Caco-2 (cell line): ENCODE measurements around the gene NFIL3. TPM values are rescaled to one million over a fixed set of nuclear protein-coding genes. Genes with fewer than 3 reads are reported as not detected.

Experiments used
- BruUV-seq: library from RNA; stranded (reverse); fragments of 400-500 nt; replicated peaks from 2 replicates; lab custom pipeline; 2021; lab: Mats Ljungman, UMichigan
- CTCF ChIA-PET: fragments of 300-600 bp; sonication (Branson Sonifier 250); formaldehyde crosslinking; loops from one replicate; lab custom pipeline; 2022; ENCODE audit warnings: antibody characterized with exemption; lab: Charles Lee
- POLR2A ChIA-PET: fragments of 300-600 bp; sonication (Branson Sonifier 250); formaldehyde crosslinking; loops from one replicate; lab custom pipeline; 2022; ENCODE audit warnings: antibody characterized with exemption; lab: Charles Lee
- DNase-seq, 2 experiments: peaks; one replicate each; pipeline versions ENCODE4 v3.0.0 to v3.0.0-alpha.2; 2020 to 2022
- H3K27me3 ChIP-seq: replicated peaks from 2 replicates; pipeline ENCODE4 v1.6.0; 2011; ENCODE audit warnings: low read length; ENCODE audit not compliant: control insufficient read depth, insufficient read depth
- H3K36me3 ChIP-seq: 2 replicates; pipeline ENCODE4 v1.5.1; 2011; ENCODE audit warnings: low read length; ENCODE audit not compliant: control insufficient read depth, insufficient read depth
- H3K4me1 ChIP-seq: fragments of 250-450 bp; sonication (Bioruptor Pico); 2 replicates; pipeline ENCODE4 v1.5.1; 2020; ENCODE audit warnings: mild to moderate bottlenecking
- H3K4me3 ChIP-seq: 2 replicates; pipeline ENCODE4 v1.5.1; 2011; ENCODE audit warnings: low read depth, mild to moderate bottlenecking, control low read depth, low read length
- H3K9me3 ChIP-seq: fragments of 250-450 bp; sonication (Bioruptor Pico); 2 replicates; pipeline ENCODE4 v1.5.1; 2020; ENCODE audit warnings: mild to moderate bottlenecking, moderate library complexity
- H3K27ac Mint-ChIP-seq: one replicate; pipeline ENCODE4 v1.8.0; 2022; ENCODE audit warnings: mixed read lengths; ENCODE audit not compliant: unreplicated experiment
- H3K27me3 Mint-ChIP-seq: one replicate; pipeline ENCODE4 v1.8.0; 2022; ENCODE audit warnings: mixed read lengths; ENCODE audit not compliant: insufficient read depth, unreplicated experiment
- H3K36me3 Mint-ChIP-seq: one replicate; pipeline ENCODE4 v1.8.0; 2022; ENCODE audit warnings: mild to moderate bottlenecking, mixed read lengths; ENCODE audit not compliant: insufficient read depth, unreplicated experiment
- H3K4me1 Mint-ChIP-seq: one replicate; pipeline ENCODE4 v1.8.0; 2022; ENCODE audit warnings: low read depth, mixed read lengths; ENCODE audit not compliant: unreplicated experiment
- H3K4me3 Mint-ChIP-seq: one replicate; pipeline ENCODE4 v1.8.0; 2022; ENCODE audit warnings: mild to moderate bottlenecking, moderate library complexity, mixed read lengths; ENCODE audit not compliant: unreplicated experiment
- H3K9me3 Mint-ChIP-seq: one replicate; pipeline ENCODE4 v1.8.0; 2022; ENCODE audit warnings: mixed read lengths; ENCODE audit not compliant: unreplicated experiment
- CTCF ChIP-seq, 2 experiments: fragments of 200-600 bp in 1 of 2; IDR thresholded peaks; 1 replicate in 1 of 2; 2 replicates in 1 of 2; pipeline versions ENCODE4 v1.5.1 to v1.8.0; 2011 to 2022; ENCODE audit warnings: antibody characterized with exemption in 1 of 2, control low read depth in 1 of 2, inconsistent platforms in 1 of 2, low read depth in 1 of 2, low read length in 1 of 2, mild to moderate bottlenecking in 1 of 2, moderate library complexity in 1 of 2; ENCODE audit not compliant: insufficient read depth in 1 of 2, severe bottlenecking in 1 of 2, unreplicated experiment in 1 of 2
- intact Hi-C: fragments of 100-400 bp; cut with micrococcal nuclease; formaldehyde crosslinking; loops from one replicate; pipeline ENCODE4 v1.10.0; 2022; ENCODE audit not compliant: unreplicated experiment
- total RNA-seq: library from RNA; stranded (reverse); gene quantifications from 2 replicates; pipeline ENCODE4 v1.2.3, GENCODE V29; 2022

NFIL3 gene
- total RNA-seq, 1 experiment from 2014 or later, result 13.5 TPM

GRCh38 chr9:91429501-91429900 lies 5.9 kb upstream of the NFIL3 start:
- no TSS peak for BruUV-seq
- H3K27me3 ChIP-seq, result no peaks in the 10 kb centered on the region
- H3K9me3 Mint-ChIP-seq, result no peaks in the 10 kb centered on the region
- intact Hi-C loops, result loop anchor here (10.0 kb wide), 1 partner anchor 225 kb away; no protein-coding TSS in a partner anchor
- H3K36me3 ChIP-seq, result no peaks in the 10 kb centered on the region
- no peak overlapping the region for H3K27ac Mint-ChIP-seq
- H3K4me1 Mint-ChIP-seq, result no peaks in the 10 kb centered on the region
- no peak for TF ChIP-seq CTCF (IDR thresholded peaks at IDR 0.05; ENCODE audit: insufficient read depth in 1 of 2, low read depth in 1 of 2, low read length in 1 of 2, severe bottlenecking in 1 of 2, unreplicated experiment in 1 of 2)
- no peak for DNase-seq
- ChIA-PET POLR2A (interaction anchor here (0.6 kb wide), 1 partner anchor 133 kb away, joined by 3 read pairs; no protein-coding TSS in a partner anchor), CTCF (no interaction called here)
- peaks cover 3% of the 10 kb centered on the region for H3K27me3 Mint-ChIP-seq
- H3K36me3 Mint-ChIP-seq, result no peaks in the 10 kb centered on the region
- no peaks in the 10 kb centered on the region for H3K9me3 ChIP-seq
- H3K4me3 Mint-ChIP-seq, result no peak overlapping the region
- no peaks in the 10 kb centered on the region for H3K4me1 ChIP-seq
- no peak overlapping the region for H3K4me3 ChIP-seq

DNA sequence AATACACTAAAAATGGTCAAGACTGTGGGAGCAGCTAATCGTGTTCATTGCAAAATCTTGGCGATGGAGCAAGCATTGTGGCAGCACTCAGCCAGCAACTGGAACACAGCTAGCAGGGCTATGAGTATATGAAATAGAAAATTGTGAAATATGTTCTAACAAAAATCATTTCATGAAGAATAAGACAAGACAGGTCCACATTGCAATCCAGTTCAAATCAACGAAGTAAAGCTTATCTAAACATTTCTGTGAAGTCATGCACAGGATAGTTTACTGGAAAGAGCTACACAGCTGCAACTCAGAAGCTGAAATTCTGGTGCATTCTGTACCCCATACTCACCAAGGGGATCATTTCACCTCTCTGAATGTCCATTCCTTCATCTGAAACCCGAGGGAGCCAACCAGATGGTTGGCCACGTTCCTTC lies 5.3 kb upstream of the NFIL3 start:
- BruUV-seq, result no TSS peak
- intact Hi-C loops, result loop anchor here (10.0 kb wide), 1 partner anchor 226 kb away; no protein-coding TSS in a partner anchor
- Histone ChIP-seq H3K9me3 (no peaks in the 10 kb centered on the region), H3K36me3 (no peaks in the 10 kb centered on the region), H3K27me3 (no peaks in the 10 kb centered on the region), H3K4me1 (no peaks in the 10 kb centered on the region), H3K4me3 (no peak overlapping the region)
- Mint-ChIP-seq H3K9me3 (no peaks in the 10 kb centered on the region), H3K4me1 (no peaks in the 10 kb centered on the region), H3K27me3 (peaks cover 3% of the 10 kb centered on the region), H3K27ac (no peak overlapping the region), H3K4me3 (no peak overlapping the region), H3K36me3 (no peaks in the 10 kb centered on the region)
- DNase-seq, result no peak
- CTCF ChIA-PET, result no interaction called here
- POLR2A ChIA-PET, result interaction anchor here (0.6 kb wide), 1 partner anchor 134 kb away, joined by 3 read pairs; no protein-coding TSS in a partner anchor
- no peak for TF ChIP-seq CTCF (IDR thresholded peaks at IDR 0.05; ENCODE audit: insufficient read depth in 1 of 2, low read depth in 1 of 2, low read length in 1 of 2, severe bottlenecking in 1 of 2, unreplicated experiment in 1 of 2)

DNA sequence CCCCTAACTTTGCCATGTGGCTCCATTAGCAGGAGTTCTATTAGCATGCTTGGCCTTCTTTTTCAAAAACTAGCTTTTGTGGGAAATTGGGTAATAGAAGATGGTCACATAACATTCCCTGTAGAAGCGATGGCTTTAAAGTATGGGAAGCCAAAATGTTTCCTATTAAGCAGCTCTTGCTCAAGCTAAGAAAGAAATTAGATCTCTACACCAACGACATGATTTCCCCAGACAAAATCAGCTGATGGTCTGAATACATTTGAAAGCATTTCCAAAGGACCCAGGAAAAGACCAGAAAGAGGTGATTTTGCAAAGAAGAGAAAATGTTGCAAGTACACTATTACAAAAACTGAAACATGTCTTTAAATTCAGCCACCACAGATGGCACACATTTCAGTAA lies 4.8 kb upstream of the NFIL3 start:
- CTCF ChIA-PET, result no interaction called here

More for the DNA sequence above, 4.8 kb upstream of the NFIL3 start:
- DNase-seq, result no peak
- Histone ChIP-seq H3K27me3 (no peaks in the 10 kb centered on the region), H3K4me3 (no peak overlapping the region), H3K36me3 (no peaks in the 10 kb centered on the region), H3K9me3 (no peaks in the 10 kb centered on the region), H3K4me1 (no peaks in the 10 kb centered on the region)
- no peaks in the 10 kb centered on the region for H3K4me1 Mint-ChIP-seq
- POLR2A ChIA-PET, result no interaction called here
- no peak overlapping the region for H3K4me3 Mint-ChIP-seq
- intact Hi-C loops, result loop anchor here (10.0 kb wide), 1 partner anchor 226 kb away; no protein-coding TSS in a partner anchor
- TF ChIP-seq CTCF (IDR thresholded peaks at IDR 0.05; ENCODE audit: insufficient read depth in 1 of 2, low read depth in 1 of 2, low read length in 1 of 2, severe bottlenecking in 1 of 2, unreplicated experiment in 1 of 2), result no peak
- no peaks in the 10 kb centered on the region for H3K36me3 Mint-ChIP-seq
- no TSS peak for BruUV-seq
- H3K27me3 Mint-ChIP-seq, result peaks cover 3% of the 10 kb centered on the region
- H3K27ac Mint-ChIP-seq, result no peak overlapping the region
- no peaks in the 10 kb centered on the region for H3K9me3 Mint-ChIP-seq
